HK-2 (cell line): ENCODE results near the gene STIL.

Source experiments
- DNase-seq: peaks from one replicate; pipeline ENCODE4 v3.0.0-alpha.2; 2018; ENCODE audit not compliant: unreplicated experiment

Gene STIL

DNA sequence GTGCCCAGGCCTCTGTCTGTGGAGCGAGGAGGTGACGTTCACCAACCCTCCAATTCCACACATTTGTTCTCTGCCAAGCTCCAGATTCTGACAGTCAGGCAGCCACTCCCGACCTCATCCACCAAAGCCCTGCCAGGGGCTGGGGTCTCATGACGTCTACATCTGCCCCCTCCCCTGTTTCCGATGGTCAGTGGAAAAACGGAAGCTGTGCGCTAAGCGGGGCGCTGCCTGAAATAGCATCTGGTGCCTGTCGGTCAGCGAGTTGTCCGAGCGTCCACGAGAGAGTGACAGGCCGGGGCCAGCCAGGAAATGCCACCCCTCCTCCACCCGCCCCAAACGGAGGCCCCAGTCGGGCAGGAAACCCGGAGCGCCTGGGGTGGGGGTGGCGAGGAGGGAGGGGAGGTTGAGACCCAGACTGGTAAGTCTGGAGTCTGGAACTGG is 78.7 kb downstream of the STIL start:
- DNase-seq: no peak

DNA sequence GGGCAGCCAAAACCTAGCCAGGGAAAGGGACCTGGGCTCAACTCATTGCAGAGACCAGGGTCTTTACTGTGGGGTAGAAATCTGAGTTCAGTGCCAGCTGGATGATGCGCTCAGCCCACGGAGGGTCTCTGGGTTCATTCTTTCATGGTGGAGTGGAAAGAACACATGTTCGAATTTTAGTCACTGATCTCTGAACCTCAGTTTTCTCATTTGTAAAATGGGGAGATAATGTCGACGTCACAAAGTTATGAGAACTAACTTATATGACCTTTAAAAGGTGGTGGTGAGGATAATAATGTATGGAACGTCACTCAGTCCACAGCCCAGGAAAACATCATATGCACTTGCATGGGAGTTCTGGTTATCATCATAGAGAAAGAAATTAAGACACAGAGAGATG is 80.8 kb downstream of the STIL start:
- no peak for DNase-seq

DNA sequence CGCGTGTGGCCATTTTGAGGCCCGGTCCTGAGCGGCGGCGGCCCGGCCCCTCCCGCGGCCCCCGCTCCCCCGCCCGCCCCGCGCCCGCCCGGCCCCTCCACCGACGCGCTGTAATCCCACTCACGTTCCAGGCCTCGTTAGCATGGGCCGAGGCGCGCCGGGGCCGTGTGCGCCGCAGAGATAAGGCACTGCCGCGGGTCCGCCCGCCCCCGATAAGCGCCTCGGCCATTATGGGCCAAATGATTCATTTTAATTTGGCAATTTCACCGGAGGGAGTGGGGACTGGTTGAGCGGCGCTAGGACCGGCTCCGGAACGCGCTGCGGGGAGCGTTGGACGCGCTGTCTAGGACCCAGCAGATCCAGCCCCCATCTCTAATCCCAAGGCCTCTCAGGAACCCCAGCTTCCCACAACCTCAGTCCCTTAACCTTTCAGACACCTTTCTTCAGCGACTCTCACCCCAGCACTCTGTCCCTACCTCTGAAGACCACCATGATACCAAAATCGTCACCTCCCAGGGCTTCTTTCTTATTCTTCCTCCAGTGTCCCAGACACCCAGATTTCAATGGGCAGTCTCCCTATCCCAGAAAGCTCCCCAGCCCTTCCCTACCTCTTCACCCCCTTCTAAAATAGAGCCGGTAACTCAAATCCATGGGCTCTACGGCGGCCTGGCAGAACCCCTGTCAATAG is 81.6 kb downstream of the STIL start, which contains the start of gene TAL1:
TAL1 (minus strand) TSS at position 39 of the 688 bp plus-strand sequence. CDS start 6,337 bp downstream, outside the sequence.
- DNase-seq: no peak

DNA sequence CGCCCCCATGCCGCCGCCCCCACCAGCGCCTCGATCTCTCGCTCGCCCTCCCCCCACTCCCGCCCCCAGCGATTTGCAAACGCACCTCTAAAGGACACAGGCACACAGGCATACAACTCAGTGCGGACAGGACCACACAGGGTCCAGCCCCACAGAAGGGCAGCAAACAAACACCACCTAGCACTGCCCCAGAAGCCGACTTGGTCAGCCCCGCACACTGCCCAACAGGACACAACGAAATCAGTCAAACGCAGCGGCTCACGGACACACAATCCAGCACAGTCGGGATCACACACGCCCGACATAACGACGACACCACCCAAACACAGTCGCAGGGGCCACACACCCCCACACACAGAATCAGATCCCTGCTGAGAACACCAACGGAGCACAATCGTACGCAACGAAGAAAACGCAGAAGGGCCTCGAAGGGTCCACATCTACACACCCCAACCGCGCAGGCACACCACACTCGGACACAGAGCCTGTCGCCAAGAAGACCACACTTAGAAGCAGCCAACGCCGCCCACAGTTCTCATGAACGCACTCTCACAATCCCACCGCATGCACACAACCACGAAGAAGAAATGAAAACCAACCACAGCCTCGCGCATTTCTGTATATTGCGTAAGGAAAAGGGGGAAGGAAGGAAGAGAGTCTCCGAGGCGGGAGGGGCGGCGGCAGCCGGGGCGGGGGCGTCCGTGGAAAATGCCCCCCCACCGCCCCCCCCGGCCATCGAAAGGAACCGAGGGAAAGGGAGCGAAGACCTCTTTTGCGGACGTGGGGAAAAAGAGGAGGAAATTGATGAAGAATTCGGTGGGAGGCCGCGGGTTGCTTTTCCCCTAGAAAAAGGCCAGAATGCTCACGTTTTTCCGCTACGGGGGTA is 82.4 kb downstream of the STIL start:
- peak; percentile 39 for DNase-seq

DNA sequence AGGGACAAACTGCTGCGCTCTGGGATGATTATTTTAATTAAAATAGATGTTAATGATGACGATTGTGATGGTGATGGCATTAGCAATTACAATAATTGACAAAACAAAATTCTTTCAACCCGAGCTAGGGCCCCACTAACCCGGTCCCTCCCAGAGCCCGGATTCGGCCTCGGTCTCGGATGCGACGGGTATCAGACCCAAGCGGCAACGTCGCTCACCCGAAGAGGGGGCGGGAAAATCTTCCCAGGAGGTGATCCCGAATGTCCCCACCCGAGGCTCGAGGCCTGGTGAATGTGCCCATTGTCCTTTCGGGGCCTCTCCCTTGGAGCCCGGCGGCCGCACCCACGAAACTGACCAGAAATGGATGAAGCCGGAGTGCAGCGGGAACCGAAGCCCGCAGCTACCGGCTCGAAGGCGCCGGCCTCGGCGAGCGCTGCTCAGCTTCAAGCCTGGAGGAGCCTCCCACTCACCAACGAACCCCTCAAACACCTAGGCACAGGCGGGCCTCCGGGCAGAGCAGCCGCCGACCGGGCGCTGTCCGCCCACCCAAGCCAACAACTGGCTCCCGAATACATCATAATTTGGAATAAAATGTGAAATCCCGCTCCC is 83.2 kb downstream of the STIL start:
- peak; percentile 33 for DNase-seq

DNA sequence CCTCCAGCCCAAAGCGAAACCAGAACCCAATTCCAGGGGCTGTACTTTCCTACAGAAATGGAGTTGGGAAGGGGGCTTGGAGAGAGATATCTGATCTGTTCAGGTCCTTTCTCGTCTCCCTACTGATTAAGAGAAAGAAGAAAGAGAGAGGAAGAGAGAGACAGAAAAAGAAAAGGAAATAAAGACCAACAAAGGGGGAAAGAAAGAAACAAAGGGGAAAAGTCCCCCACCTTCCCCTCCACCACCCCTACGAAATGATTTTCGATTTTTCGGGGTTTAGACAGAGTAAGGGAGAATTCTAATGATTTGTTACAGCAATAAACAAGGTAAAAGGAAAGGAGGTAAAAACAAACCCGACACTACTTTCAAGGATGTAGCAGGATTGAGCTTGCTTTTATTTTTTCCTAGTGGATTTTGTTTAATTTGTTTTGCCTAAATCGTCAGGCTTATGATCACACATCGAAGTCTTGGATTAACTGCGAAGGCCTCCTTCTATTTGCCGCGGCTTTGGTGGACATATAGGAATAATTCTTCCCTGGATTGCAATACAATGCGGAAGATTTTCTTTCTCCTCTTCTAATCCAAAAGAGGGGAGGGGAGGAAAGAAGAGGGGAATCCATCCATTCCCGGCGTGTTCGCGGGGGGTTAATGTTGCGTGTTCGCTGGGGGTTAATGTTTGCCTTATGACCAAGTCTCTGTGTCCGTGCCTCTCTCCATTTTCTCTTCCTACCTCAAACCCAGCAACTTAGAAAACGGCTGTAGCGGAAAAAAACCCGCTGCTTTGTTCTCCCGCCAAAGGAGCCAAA is 83.9 kb downstream of the STIL start:
- peak; percentile 25 for DNase-seq

DNA sequence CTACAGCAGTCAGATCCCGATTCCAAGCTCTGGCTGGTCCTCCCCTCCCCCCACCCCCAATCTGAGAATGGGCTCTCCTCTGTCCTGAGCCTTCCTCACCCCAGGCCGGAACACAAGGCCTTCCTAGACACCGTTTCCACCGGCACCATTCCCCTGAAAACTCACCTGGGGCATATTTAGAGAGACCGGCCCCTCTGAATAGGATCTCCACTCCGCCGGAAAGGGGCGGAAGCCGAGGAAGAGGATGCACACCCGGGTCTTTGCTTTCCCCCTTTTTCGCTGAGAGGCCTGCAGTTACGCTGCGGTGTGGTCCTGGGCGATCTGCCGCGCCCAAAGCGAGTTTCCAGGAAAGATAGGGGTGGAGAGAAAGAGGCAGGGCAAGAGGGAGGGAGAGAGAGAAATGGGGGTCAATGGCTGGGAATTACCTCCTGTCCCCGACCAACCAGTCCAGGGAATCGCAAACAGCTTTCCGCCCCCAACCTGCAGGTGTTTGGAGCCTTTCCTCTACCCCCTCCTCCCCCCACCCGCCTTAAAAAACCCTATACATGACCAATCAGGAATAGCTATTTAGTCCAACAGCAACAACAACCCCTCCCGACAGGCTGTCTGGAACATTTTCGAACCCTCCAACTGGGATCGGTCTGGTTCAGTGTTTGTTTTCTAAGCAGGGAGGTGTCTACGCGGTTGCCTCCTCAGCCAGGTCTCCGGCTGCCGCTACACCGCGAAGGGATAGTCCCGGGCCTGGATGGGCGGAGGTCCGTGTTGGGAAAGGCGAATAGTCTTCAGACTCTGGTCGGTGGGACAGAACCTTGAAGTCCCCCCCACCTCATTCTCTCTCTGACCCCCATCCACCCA is 84.7 kb downstream of the STIL start:
- no peak for DNase-seq

DNA sequence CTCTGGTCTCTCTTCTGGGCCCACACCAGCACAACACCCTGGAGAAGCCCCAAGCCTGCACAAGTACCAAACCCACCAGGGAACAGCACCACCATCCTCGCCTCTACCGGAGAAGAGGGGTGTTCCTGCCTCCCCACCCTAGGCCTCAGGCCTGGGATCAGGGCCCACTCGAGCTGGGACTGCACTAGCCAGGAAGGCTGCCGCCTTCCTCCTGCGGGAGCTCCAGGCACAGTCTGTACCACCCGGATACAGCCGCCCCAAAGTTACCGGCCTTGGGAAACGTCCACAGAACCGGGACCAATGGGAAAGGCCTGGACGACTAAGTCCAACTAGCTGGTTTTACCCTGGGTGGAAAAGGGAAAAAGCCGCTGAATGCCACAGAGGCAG is 85.3 kb downstream of the STIL start:
- DNase-seq: no peak

DNA sequence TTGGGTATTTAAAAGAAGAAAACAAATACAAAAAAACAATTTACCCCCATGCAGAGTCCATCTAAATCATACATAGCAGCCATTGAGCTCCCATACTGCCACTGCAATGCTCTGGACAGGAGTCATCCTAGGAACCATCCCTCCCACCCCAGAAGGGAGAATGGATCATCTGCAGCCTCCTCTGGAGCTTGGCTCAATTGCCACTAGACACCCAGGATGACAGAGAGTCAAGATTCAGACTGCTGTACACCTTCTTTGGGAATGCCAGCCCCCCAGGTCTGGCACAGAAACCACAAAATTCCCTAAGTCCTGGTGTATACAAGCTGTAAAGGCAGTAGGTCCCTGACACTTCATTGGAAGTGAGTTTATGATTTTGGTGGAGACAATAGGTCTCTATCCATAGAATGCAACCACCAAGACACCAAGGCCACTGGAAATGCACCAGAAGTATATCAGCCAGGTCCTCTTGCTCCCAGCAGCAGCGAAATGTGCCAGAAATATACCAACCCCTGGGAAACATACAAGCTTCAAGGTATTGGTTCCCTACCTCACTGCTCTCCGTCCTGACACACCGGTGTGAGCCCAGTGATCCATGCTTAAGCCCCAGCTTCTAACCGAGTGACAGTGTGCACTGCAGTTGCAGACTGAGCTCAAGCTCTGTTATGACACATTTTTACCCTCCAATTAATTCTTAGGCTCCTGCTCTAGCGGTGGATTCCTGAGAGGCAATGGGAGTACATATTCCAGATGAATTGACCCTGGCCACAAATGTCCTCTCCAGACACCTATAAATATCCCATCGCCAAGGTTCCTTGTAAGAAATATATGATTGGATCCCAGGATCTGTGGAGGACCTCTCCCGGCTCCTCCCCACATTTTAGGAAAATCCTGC is 86.4 kb downstream of the STIL start:
- no peak for DNase-seq

DNA sequence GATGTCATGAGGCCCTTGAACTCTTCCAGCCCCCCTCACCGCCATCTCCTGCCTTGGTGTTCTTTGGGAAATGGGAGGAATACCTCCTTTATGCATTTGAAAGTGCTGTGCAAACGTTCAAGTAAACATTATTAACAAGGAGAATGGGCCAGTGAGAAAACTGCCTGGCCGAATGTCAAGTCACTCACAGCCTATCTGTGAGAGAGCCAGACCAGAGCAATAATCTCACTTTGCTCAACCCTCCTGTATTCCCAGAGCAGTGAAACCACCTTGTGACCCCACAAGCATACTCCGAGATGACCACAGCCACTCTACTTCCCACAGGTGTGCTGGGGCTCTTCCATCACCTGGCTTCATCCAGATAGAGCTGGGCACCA is 87.1 kb downstream of the STIL start:
- no peak for DNase-seq

DNA sequence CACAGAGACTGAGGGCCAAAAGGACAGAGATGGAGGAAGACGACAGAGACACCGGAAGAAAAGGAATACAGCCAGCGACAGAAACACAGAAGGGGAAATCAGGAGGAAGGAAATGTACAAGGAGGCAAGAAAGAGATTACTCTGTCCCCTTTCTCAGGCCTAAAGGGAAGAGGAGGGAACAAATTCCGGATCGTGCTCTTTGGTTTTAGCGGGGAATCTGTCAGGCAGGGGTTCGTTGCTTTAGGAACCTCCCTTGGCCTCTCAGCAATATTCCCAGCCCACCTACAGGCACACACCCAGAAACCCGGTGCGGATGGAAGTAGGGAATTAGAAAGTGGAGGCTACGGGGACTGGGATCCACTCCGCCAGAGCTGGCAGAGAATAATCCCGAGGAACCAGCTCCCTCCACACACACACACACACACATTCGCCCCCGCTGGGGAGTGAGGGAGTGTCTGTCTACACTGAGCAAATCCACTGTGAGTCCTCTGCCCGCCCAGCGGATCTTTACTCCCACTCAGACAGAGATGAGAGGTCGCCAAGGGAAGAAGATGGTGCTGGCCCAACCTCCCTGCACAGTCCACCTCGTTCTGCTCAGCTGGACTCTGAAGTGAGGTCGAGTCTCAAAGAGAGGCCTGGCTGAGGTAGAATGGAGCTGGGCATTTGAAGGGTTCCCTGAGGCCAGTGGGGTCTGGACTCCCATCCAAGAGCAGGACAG is 87.7 kb downstream of the STIL start:
- DNase-seq: no peak

DNA sequence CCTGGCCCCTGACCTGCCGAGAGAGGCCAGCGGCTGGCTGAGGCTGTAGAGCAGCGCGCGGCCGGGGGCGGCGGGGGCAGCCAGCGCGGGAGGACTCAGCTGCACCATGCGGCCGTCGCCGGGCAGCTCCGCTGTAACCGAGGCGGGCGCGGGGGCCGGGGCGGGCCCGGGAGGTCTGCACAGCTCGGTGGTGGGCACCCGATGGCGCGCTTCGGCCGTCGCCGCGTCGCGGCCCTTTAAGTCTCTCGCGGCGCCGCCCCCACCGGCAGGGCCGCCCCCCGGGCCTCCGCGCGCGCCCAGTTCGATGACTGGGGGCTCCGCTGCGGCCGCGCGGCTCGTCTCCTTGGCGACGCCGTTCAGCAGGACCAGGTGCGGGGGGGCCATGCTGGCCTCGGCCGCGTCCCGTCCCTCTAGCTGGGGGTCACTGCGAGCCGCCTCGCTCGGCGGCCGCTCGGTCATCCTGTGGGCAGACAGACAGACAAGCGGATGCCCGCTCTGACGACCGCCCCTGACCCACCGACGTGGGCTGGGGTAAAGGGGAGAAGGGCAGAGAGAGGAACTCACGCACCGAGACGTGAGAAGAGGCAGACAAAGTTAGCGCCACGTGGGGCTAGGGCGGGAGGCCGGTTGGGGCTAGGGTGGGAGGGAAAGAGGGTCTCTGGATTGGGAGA is 88.4 kb downstream of the STIL start:
- no peak for DNase-seq

DNA sequence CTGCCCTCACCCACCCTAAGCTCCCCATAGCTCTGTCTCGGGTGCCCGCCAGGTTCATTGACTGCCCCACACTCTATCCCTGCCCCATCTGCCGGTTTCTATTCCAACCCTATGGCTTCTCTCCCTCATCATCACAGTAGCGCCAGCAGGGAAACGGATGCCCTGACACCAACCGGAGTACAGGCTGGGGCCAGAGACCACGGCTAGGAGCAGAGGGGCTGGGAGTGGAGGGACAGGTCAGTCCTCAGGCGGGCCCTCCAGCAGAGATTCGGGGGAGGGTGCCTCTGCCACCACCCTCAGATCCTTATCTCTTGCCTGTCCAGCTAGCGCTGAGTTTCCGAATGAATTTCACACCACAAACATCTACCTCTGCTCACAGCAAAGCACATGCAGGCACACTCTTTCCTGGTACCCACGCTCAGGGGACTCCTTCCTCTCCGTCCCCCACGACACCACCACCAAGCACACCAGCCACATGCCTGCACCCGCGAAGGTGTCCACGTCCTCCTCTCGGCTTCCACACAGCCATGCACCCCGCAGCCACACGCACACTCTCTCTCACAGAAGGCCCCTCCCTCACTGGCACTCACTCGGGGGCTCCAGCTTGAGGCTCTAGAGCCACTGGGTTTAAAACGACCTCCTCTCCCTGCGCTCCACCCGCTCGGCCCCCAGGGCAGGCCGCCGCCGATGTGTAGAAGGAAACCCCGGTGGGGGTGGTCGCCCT is 89.1 kb downstream of the STIL start:
- no peak for DNase-seq

DNA sequence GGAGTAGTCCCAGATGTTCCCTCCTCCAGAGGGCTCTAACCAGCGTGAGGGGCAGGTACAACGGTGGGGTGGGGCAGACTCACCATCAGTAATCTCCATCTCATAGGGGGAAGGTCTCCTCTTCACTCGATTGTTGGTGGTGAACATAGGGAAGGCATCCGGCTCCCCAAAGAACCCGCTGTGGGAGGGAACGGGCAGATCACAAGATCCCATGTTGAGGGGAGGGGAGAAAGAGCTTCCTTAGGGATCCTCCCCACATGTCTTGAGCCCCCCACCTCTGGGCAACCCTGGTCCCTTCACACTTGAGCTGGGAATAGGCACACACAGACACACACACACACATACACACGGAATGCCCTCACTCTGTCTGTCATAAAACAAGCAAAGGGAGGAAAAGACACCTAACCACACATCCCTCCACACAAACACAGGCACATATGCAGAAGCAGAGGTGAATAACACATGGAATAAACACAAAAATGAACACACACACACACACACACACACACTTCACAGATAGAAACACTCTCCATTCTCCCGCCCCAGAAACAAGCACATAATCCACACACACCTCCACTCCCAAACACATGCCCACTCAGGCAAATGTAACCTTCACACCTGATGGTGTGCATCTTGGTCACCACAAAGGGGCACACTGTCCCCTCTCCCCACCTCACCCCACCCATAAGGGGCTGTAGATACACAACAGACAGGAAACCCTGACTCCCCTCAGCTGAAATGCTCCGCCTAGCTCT is 89.8 kb downstream of the STIL start:
- no peak for DNase-seq

DNA sequence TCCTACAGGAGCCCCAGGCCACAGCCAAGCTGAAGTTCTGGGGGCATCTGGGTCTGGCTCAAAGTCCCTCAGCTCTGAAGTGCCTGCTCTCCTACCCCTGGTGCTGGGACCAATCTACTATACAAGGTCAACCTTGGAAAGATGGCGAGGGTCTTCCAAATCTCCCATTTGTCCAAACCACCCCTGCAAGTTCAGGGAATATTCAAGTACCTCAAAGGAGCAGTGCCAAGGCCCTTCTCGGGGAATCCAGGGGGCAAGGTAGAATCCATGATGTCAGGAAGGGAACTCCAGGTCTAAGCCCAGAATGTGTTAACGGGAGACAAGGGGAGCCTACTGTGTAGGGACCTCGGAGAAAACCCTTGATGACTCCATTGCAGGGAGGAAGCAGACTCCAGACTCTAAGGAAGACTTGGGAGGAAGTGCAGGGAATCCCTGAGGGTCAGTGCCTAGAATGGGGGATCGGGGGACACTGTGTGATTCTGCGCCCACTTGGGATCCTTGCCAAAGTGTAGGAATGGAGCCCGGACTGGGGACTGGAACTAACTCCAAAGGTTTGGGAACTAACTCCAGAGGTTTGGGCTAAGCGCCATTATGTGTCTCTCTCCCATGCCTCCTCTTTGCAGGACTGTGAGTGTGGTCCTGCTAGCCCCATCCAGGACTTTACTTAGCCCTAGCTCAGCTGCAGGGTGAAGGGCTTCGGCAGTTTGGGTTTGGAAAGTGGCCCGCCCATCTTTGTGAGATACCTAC is 90.6 kb downstream of the STIL start:
- DNase-seq: no peak

DNA sequence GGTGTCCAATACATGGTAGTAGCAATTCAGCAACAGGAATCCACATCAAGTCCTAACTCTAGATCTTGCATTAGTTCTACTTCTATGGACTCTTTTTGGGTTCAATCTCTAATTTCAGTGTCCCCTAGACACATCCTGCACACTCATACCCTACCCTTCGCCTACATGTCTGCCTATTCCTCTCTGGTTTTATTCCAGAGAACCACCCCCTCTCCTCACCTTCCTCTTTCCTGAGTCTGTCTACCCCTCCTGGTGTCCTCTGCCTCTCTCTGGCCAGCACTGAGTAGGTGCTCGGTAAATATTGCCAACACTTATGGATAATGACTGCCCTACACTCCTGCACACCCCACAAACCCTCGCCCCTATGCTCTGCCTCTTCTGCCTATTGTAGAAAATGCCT is 91.5 kb downstream of the STIL start:
- DNase-seq: no peak
